ENCODE data around the gene PRR35.

- TF ChIP-seq POLR2A (IDR thresholded peaks at IDR 0.05) (no peak), CTCF (IDR thresholded peaks at IDR 0.05) (no peak)
These were observed 28.6 kb upstream of the PRR35 start for GRCh38 chr16:531494-532125.
